ENCODE data around the gene WDSUB1.

DNA sequence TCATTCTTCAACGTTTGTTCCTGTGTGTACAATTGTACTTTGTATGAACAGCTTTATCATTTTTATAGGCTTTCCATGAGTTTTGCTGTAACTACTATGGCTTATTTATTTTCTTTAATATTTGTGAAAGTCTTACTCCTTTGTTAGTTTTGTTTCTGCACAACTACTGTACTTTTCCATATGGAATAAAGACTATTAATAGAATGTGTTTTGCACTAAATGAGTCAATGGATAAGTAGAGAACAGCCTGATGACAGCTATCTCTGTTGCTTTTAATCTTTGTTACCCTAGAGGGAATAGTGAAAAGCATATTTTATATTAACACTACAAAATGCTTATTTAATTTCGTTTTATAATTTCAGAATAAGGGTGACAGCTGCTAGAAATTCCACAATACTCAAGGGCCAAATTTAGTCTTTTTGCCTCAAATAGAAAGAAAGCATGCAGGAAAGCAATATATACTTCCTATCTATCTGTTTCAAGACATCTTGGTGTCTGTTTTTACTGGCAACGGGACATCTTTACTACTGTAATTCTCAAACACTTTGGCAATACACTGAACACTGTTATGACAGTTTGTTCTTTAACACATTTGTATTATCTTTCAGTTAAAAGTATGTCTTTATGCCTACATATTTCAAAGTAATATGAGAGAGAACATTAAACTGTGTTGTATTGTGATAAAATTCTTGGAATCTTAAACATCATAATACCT is 53.9 kb downstream of the WDSUB1 start:
- TF ChIP-seq POLR2A (IDR thresholded peaks at IDR 0.05) (no peak), EP300 (IDR thresholded peaks at IDR 0.05) (no peak)
- TF ChIP-seq, protein P1, sequence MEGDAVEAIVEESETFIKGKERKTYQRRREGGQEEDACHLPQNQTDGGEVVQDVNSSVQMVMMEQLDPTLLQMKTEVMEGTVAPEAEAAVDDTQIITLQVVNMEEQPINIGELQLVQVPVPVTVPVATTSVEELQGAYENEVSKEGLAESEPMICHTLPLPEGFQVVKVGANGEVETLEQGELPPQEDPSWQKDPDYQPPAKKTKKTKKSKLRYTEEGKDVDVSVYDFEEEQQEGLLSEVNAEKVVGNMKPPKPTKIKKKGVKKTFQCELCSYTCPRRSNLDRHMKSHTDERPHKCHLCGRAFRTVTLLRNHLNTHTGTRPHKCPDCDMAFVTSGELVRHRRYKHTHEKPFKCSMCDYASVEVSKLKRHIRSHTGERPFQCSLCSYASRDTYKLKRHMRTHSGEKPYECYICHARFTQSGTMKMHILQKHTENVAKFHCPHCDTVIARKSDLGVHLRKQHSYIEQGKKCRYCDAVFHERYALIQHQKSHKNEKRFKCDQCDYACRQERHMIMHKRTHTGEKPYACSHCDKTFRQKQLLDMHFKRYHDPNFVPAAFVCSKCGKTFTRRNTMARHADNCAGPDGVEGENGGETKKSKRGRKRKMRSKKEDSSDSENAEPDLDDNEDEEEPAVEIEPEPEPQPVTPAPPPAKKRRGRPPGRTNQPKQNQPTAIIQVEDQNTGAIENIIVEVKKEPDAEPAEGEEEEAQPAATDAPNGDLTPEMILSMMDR (IDR thresholded peaks at IDR 0.05), result no peak
